Effector memory CD4-positive, alpha-beta T cell (primary cell): Measurements from ENCODE around the gene SLC12A7.

Source experiments
- DNase-seq, 3 donors: peaks; one replicate each; pipeline ENCODE4 v3.0.0-alpha.2; 2020
- H3K27ac ChIP-seq: 2 replicates; pipeline ENCODE4 v1.7.0; 2013; ENCODE audit warnings: mild to moderate bottlenecking, low read length, moderate library complexity; ENCODE audit not compliant: insufficient read depth, poor library complexity, severe bottlenecking
- H3K27me3 ChIP-seq: replicated peaks from 2 replicates; pipeline ENCODE4 v1.7.0; 2013; ENCODE audit warnings: mild to moderate bottlenecking, low read length; ENCODE audit not compliant: insufficient read depth, control insufficient read depth, poor library complexity, severe bottlenecking
- H3K36me3 ChIP-seq: 2 replicates; pipeline ENCODE4 v1.7.0; 2013; ENCODE audit warnings: mild to moderate bottlenecking, low read length, moderate library complexity; ENCODE audit not compliant: control insufficient read depth, insufficient read depth
- H3K4me1 ChIP-seq: 2 replicates; pipeline ENCODE4 v1.7.0; 2013; ENCODE audit warnings: low read length, mild to moderate bottlenecking; ENCODE audit not compliant: control insufficient read depth, insufficient read depth, poor library complexity, severe bottlenecking
- H3K4me3 ChIP-seq: 2 replicates; pipeline ENCODE4 v1.7.0; 2013; ENCODE audit warnings: low read length, low read depth, mild to moderate bottlenecking; ENCODE audit not compliant: insufficient read depth, poor library complexity, severe bottlenecking
- H3K9me3 ChIP-seq: 2 replicates; pipeline ENCODE4 v1.7.0; 2013; ENCODE audit warnings: mild to moderate bottlenecking, low read length, moderate library complexity; ENCODE audit not compliant: control insufficient read depth

Gene SLC12A7

GRCh38 chr5:1019001-1019905, 92.6 kb downstream of the SLC12A7 start:
- Histone ChIP-seq H3K4me3 (no peak overlapping the region), H3K27ac (no peak overlapping the region), H3K9me3 (no peaks in the 10 kb centered on the region), H3K27me3 (no peaks in the 10 kb centered on the region), H3K4me1 (no peaks in the 10 kb centered on the region), H3K36me3 (no peaks in the 10 kb centered on the region)
- DNase-seq = no peak

GRCh38 chr5:1018596-1018995, 93.3 kb downstream of the SLC12A7 start:
- no peaks in the 10 kb centered on the region for H3K4me1 ChIP-seq
- H3K36me3 ChIP-seq = no peaks in the 10 kb centered on the region
- no peaks in the 10 kb centered on the region for H3K27me3 ChIP-seq
- no peak overlapping the region for H3K4me3 ChIP-seq
- DNase-seq = no peak
- H3K27ac ChIP-seq = no peak overlapping the region
- H3K9me3 ChIP-seq = no peaks in the 10 kb centered on the region

- no peaks in the 10 kb centered on the region for H3K4me1 ChIP-seq
Observed at GRCh38 chr5:1017691-1018455, 94.0 kb downstream of the SLC12A7 start.

GRCh38 chr5:1017056-1017455, 94.8 kb downstream of the SLC12A7 start:
- DNase-seq = no peak
- Histone ChIP-seq H3K4me1 (no peaks in the 10 kb centered on the region), H3K36me3 (no peaks in the 10 kb centered on the region), H3K27ac (no peak overlapping the region), H3K9me3 (no peaks in the 10 kb centered on the region), H3K27me3 (peaks cover 4% of the 10 kb centered on the region), H3K4me3 (no peak overlapping the region)

More at GRCh38 chr5:1017691-1018455, 94.0 kb downstream of the SLC12A7 start:
- Histone ChIP-seq H3K4me3 (no peak overlapping the region), H3K36me3 (no peaks in the 10 kb centered on the region), H3K9me3 (no peaks in the 10 kb centered on the region), H3K27ac (no peak overlapping the region), H3K27me3 (no peaks in the 10 kb centered on the region)
- no peak for DNase-seq

GRCh38 chr5:1016476-1016875, 95.4 kb downstream of the SLC12A7 start:
- H3K4me1 ChIP-seq = no peaks in the 10 kb centered on the region
- H3K27ac ChIP-seq = no peak overlapping the region
- H3K27me3 ChIP-seq = peaks cover 10% of the 10 kb centered on the region
- H3K36me3 ChIP-seq = no peaks in the 10 kb centered on the region
- H3K4me3 ChIP-seq = no peak overlapping the region
- no peaks in the 10 kb centered on the region for H3K9me3 ChIP-seq
- DNase-seq = no peak

- no peaks in the 10 kb centered on the region for H3K9me3 ChIP-seq
- H3K27me3 ChIP-seq = peaks cover 12% of the 10 kb centered on the region
- no peaks in the 10 kb centered on the region for H3K4me1 ChIP-seq
- no peak overlapping the region for H3K4me3 ChIP-seq
- no peak for DNase-seq
- H3K36me3 ChIP-seq = no peaks in the 10 kb centered on the region
- H3K27ac ChIP-seq = no peak overlapping the region
Observed at GRCh38 chr5:1016036-1016435, 95.8 kb downstream of the SLC12A7 start.

- no peaks in the 10 kb centered on the region for H3K4me1 ChIP-seq
- H3K9me3 ChIP-seq = no peaks in the 10 kb centered on the region
- peaks cover 17% of the 10 kb centered on the region for H3K27me3 ChIP-seq
- H3K4me3 ChIP-seq = no peak overlapping the region
- H3K27ac ChIP-seq = no peak overlapping the region
- no peak for DNase-seq
- no peaks in the 10 kb centered on the region for H3K36me3 ChIP-seq
Observed at GRCh38 chr5:1015507-1015906, 96.4 kb downstream of the SLC12A7 start.

GRCh38 chr5:1014781-1015221, 97.1 kb downstream of the SLC12A7 start:
- no peak overlapping the region for H3K4me3 ChIP-seq
- no peak overlapping the region for H3K27ac ChIP-seq
- no peak for DNase-seq
- H3K4me1 ChIP-seq = peaks cover 1% of the 10 kb centered on the region
- H3K27me3 ChIP-seq = peaks cover 23% of the 10 kb centered on the region
- no peaks in the 10 kb centered on the region for H3K36me3 ChIP-seq
- H3K9me3 ChIP-seq = no peaks in the 10 kb centered on the region

- Histone ChIP-seq H3K27me3 (peaks cover 28% of the 10 kb centered on the region), H3K9me3 (no peaks in the 10 kb centered on the region), H3K4me3 (no peak overlapping the region), H3K27ac (no peak overlapping the region), H3K4me1 (peaks cover 6% of the 10 kb centered on the region), H3K36me3 (no peaks in the 10 kb centered on the region)
- no peak for DNase-seq
Observed at GRCh38 chr5:1014346-1014745, 97.5 kb downstream of the SLC12A7 start.

- H3K4me3 ChIP-seq = no peak overlapping the region
- H3K27ac ChIP-seq = no peak overlapping the region
- no peaks in the 10 kb centered on the region for H3K9me3 ChIP-seq
- H3K27me3 ChIP-seq = peaks cover 31% of the 10 kb centered on the region
- H3K4me1 ChIP-seq = peaks cover 9% of the 10 kb centered on the region
- no peaks in the 10 kb centered on the region for H3K36me3 ChIP-seq
- DNase-seq = no peak
Observed at GRCh38 chr5:1013948-1014301, 97.9 kb downstream of the SLC12A7 start.
